Stimulated activated CD8-positive, alpha-beta memory T cell treated with anti-CD3 and anti-CD28 coated beads, Interleukin-7, amount 100 ng/mL, for 4 hours (primary cell): ENCODE data around the gene CDCA5.

Experiments
- DNase-seq, 2 donors: peaks; one replicate each; pipeline ENCODE4 v3.0.0-alpha.2; 2020; ENCODE audit warnings: low read depth in 2 of 2

The CDCA5 gene

DNA sequence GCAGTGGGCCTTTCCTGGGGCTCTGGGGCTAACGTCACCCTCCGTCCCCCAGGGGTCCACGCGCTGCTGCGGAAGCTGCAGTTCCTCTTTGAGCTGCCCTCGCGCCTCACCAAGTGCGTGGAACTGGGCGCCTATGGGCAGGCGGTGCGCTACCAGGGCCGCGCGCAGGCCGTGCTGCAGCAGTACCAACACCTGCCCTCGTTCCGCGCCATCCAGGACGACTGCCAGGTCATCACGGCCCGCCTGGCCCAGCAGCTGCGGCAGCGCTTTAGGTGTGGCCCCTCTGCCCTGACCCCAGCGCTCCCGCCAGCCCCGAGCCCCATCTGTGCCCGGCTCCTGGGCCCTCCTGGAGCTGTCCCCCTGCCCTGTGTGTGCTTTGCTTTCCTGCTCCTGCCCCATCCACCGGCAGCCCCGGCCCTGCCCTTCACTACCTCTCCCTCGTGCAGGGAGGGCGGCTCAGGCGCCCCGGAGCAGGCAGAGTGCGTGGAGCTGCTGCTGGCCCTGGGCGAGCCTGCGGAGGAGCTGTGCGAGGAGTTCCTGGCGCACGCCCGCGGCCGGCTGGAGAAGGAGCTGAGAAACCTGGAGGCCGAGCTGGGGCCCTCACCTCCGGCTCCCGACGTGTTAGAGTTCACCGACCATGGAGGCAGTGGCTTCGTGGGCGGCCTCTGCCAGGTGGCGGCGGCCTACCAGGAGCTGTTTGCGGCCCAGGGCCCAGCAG is 24.1 kb upstream of the CDCA5 start:
- no peak for DNase-seq

DNA sequence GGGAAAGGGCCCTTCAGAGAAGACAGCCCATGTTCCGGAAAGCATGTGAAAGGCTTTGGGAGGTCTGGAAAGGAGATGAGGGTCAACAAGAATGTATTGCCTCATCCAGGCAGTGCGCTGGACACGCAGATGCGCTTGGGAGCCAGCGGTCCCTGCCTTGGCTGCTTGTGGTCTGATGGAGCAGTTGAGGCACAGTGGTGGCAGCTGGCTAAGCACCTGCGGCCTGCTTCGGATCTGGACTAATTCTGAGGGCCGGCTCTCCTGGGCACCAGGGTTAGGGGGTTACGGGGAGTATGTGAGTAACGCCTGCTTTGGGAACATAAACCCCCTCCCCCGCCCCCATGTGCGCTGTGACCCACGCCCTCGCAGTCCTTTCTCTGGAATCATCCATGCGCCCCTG is 23.2 kb upstream of the CDCA5 start:
- no peak for DNase-seq

GRCh38 chr11:65104628-65105027 is 20.8 kb upstream of the CDCA5 start:
- no peak for DNase-seq

DNA sequence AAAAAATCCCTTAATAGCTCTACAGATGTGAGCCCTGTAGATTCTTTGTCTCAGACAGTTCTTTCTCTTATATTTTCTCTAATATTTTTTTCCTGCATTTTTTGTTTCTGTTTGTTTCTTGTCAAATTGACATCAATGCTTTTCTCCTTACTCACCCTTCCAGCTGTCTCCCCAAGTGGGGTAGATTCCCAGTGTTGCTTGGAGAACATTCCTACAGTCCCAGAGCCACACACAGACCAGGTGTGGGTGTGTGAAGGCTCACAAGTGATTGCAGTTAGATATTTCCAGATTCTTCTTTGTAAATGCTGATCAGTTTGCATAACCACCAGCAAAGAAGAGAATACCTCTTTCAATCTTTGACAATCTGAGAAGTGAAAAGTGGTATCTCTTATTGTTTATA is 19.6 kb upstream of the CDCA5 start:
- DNase-seq: no peak

- no peak for DNase-seq
Measured at GRCh38 chr11:65102142-65103095, 18.6 kb upstream of the CDCA5 start.

DNA sequence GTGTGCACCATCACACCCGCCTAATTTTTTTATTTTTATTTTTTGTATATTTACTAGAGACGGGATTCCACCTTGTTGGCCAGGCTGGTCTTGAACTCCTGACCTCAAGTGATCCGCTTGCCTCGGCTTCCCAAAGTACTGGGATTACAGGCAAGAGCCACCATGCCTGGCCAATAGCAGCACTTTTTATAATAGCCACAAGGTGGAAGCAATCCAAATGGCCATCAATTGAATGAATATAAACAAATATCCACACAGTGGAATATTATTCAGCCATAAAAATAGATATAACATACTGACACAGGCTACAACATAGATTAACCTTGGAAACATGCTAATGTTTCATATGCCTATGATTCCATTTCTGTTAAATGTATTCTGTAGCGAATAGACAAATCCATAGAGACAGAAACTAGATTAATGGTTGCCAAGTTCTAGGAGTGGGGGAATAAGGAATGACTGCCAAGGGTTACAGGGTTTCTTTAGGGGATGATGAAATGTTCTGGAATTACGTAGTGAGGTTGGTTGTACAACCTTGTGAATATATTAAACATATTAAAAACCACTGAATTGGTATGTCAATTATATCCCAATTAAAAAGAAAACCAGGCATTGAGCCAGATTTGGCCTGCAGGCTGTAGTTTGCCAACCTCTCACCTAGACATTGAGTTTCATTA is 17.0 kb upstream of the CDCA5 start:
- DNase-seq: no peak

DNA sequence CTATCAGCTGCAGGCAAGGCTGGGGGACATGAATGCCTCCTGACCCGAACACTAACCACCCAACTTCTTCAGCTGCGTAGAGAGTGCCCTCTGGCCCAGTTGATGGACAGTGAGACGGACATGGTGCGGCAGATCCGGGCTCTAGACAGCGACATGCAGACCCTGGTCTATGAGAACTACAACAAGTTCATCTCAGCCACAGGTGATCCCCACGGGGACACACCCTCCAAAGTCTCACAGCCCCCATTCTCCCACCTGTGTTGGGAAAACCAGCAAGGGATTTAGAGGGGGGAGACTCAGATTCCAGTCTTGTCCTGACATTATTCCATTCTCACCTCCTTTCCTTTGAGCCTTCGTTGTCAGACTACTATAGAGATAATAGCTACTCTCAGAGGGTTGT is 13.1 kb upstream of the CDCA5 start:
- DNase-seq: no peak

DNA sequence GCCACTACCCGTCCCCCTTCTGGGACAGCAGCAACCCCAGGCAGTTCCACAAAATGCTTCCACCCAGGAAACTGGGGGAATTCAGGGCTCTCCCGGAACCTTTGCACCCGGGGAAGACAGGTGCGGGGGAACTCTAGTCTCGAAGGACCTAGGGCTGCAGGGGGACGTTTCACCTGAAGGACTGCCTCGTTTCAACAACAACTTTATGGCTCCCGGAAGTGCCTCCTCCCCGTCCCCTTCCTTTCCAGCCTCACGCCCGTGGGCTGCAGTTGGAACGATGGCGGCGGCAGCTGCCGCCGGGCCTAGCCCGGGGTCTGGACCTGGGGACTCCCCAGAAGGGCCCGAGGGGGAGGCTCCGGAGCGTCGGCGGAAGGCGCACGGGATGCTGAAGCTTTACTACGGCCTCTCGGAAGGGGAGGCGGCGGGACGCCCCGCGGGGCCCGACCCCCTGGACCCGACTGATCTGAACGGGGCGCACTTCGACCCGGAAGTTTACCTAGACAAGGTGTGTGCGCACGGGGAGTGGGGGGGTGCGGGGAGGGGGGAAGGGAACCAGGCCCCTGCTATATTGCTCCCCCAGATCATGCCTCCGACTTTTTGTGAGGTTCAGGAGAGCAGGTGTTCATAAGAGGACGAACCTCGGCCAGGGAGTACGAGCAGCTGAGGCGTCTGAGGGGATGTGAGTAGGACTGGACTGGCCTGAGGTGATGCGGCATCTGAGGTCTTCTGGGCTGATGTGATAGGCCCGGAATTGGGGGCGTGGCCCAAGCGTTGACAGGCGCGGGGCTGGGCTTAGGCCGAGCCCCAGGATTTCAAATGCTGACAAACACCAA is 12.3 kb upstream of the CDCA5 start, which contains the start of gene VPS51:
Gene VPS51, plus strand, starts transcription at position 241 of the 833 bp plus-strand sequence. Its CDS starts 37 bp downstream, at position 278.
- DNase-seq: peak; percentile 74 to 80

DNA sequence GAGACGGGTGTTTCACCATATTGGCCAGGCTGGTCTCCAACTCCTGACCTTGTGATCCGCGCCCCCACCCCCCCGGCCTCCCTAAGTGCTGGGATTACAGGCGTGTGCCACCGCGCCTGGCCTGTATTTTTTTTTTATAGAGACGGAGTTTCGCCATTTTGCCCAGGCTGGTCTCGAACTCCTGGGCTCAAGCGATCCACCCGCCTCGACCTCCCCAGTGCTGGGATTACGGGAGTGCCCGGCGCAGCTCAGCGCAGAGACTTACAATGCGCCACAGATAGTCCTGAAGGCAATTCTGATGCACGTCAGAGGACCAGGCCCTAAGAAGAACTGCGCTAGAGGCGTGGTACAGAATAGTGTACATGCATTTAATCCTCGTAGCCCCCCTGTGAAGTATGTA is 11.6 kb upstream of the CDCA5 start:
- DNase-seq: no peak

- no peak for DNase-seq
Measured at GRCh38 chr11:65090628-65091027, 6.8 kb upstream of the CDCA5 start.

DNA sequence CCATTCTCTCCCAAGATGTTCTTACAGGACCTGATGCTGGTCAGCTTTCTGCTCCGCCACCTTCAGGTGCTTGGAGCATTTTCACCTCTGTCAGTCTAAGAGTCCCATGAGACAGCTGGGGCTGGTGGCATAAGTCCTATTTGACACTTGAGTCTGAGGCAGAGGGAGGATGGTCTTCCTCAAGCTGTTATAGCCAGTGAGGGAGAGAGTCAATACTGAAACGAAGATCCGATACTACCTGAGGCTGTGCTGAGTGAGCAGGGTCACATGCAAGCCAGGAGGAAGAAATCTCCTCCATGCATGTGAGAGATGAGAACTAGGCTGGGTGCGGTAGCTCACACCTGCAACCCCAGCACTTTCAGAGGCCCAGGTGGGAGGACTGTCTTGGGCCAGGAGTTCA is 5.8 kb upstream of the CDCA5 start:
- no peak for DNase-seq

GRCh38 chr11:65087827-65088226 is 4.0 kb upstream of the CDCA5 start:
- DNase-seq: no peak

- no peak for DNase-seq
Measured at GRCh38 chr11:65087216-65087615, 3.4 kb upstream of the CDCA5 start.

GRCh38 chr11:65086809-65087208 is 3.0 kb upstream of the CDCA5 start:
- no peak for DNase-seq

GRCh38 chr11:65085446-65085845 is 1.6 kb upstream of the CDCA5 start:
- no peak for DNase-seq

GRCh38 chr11:65084598-65085375 is 947 bp upstream of the CDCA5 start:
- no peak for DNase-seq

DNA sequence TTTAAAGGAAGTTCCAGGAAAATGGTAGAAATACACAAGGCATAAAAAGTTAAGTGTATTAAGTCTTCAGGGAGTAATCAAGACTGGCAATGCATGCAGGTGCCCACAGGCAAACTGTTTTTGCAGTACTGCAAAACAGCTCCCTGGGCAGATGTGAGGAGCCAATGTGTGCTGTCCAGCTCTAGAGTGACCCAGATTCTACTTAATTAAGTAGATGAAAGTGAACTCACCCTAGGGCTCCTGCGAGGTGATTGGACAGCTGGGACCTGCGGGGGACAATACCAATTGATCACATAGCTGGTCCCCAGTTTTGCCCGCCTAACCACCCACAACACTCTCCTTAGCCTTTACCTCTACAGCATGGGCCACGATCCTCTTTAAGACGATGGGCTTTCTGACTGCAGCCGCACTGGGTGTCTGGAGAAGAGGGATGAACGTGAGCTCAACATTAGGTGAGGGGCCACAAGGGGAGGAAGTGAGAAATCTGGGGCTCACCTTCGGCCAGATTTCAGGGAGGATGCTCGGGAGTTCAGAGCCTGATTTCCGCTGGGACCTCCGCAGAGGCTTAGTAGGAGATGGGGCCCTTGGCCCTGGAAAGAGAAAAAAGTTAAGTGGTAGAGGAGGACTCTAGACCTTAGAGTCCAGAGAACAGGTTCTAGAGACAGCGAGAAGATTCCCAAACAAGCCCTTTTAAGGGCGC is 556 bp downstream of the CDCA5 start:
- no peak for DNase-seq

GRCh38 chr11:65078786-65079342 is 5.0 kb downstream of the CDCA5 start:
- no peak for DNase-seq

DNA sequence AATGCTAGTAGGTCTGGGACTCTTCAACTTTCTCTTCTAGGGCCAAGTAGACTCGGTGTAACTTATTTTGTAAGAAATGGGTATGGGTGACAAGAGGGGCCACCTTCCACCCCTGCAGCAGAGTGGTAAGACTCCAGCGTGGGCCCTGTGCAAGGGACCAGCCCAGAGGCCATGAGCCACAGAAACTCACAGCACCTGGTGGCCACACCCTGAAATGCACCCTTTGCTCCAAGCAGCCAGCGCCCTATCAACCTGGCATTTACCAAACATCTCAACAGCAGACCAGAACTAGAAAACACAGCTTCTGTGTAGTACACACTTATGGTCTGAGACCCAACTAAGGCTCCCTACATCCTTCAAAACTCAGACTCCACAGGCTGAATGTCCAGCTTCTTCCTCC is 5.7 kb downstream of the CDCA5 start:
- peak; percentile 43 to 48 for DNase-seq

DNA sequence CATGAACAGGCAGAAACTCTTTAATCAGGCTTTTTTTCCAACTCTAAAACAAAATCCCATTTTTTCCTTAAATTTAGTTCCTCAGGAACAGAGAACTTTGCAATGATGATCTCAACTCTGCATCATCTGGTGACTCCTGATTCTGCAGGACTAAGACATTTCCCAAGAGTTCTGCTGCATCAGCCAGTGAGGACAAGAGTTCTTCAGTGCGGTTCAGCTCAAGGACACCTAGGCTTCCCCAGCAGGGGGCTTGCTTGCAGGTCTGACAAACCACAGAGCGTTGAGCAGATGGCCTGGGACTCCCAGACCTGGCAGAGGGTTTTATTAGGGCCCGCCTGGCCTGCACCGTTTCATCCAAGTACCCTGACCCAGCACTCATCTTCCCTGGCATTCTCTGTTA is 6.4 kb downstream of the CDCA5 start:
- no peak for DNase-seq
